ENCODE data around the gene IQGAP3.

DNA sequence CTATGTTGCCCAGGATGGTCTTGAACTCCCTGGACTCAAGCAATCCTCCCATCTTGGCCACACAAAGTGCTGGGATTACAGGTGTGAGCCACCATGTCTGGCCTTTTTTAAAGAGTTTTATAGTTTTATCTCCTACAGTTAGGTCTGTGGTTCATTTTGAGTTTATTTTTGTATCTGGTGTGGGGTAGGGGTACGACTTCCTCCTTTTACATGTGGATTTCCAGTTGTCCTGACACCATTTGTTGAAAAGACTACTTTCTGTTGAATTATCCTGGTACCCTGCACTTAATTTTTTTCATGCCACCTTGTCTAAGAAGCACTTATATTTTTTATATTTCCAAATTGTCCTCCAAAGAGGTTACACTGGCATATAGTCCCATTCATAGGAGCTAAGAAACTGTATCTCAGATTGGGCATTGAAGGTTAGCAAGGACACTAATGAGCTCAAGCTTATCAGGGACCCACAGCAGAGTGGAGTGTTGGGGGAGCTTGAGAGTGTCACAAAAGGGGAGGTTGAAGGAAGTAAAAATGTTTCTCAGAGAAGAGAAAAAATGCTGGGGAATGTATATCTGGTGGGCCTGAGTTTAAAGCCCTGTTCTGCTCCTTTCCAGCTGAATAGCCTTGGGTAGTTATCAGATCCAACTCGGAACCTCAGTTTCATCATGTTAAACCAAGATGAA is 48.4 kb downstream of the IQGAP3 start:
- no peak for TF ChIP-seq EP300 (IDR thresholded peaks at IDR 0.05)
- TF ChIP-seq, protein P1, sequence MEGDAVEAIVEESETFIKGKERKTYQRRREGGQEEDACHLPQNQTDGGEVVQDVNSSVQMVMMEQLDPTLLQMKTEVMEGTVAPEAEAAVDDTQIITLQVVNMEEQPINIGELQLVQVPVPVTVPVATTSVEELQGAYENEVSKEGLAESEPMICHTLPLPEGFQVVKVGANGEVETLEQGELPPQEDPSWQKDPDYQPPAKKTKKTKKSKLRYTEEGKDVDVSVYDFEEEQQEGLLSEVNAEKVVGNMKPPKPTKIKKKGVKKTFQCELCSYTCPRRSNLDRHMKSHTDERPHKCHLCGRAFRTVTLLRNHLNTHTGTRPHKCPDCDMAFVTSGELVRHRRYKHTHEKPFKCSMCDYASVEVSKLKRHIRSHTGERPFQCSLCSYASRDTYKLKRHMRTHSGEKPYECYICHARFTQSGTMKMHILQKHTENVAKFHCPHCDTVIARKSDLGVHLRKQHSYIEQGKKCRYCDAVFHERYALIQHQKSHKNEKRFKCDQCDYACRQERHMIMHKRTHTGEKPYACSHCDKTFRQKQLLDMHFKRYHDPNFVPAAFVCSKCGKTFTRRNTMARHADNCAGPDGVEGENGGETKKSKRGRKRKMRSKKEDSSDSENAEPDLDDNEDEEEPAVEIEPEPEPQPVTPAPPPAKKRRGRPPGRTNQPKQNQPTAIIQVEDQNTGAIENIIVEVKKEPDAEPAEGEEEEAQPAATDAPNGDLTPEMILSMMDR (IDR thresholded peaks at IDR 0.05): no peak
- TF ChIP-seq POLR2A (IDR thresholded peaks at IDR 0.05): no peak

All from sigmoid colon (tissue), 4 donors.